ENCODE results near the gene YIF1B. TPM values are rescaled to one million over a fixed set of nuclear protein-coding genes. Genes with fewer than 3 reads are reported as not detected.

YIF1B gene
- total RNA-seq, 2 experiments from 2014 or later, result 75.6 to 79.0 TPM

- POLR2A ChIA-PET, result interaction anchor here (1.4 kb wide), 1 partner anchor 10 kb away, joined by 4 read pairs; the partner anchor contains the start of gene KCNK6
- no peak overlapping the region for H3K4me3 Mint-ChIP-seq
- DNase-seq (no peak), ATAC-seq (no peak)
- H3K9me3 Mint-ChIP-seq, result no peaks in the 10 kb centered on the region
- H3K27me3 Mint-ChIP-seq, result no peaks in the 10 kb centered on the region
- CTCF ChIA-PET, result interaction anchor here (0.8 kb wide), 1 partner anchor 44 kb away, joined by 3 read pairs; no protein-coding TSS in a partner anchor
- peaks cover 10% of the 10 kb centered on the region for H3K36me3 Mint-ChIP-seq (ENCODE audit: low read depth)
- H3K4me1 Mint-ChIP-seq (ENCODE audit: low read depth), result peaks cover 14% of the 10 kb centered on the region
- no peak overlapping the region for H3K27ac Mint-ChIP-seq
- intact Hi-C loops (cut with micrococcal nuclease), result loop anchor here (10.0 kb wide), 1 partner anchor 45 kb away; the partner anchor contains the start of gene SPINT2
- TF ChIP-seq CTCF (IDR thresholded peaks at IDR 0.05), result no peak
Observed at GRCh38 chr19:38309615-38310278, 6.0 kb downstream of the YIF1B start.

- TF ChIP-seq CTCF (IDR thresholded peaks at IDR 0.05), result no peak
- ATAC-seq (no peak), DNase-seq (no peak)
- Mint-ChIP-seq H3K4me3 (no peak overlapping the region), H3K4me1 (ENCODE audit: low read depth) (peaks cover 11% of the 10 kb centered on the region), H3K27ac (no peak overlapping the region), H3K27me3 (no peaks in the 10 kb centered on the region), H3K9me3 (no peaks in the 10 kb centered on the region), H3K36me3 (ENCODE audit: low read depth) (peaks cover 10% of the 10 kb centered on the region)
- POLR2A ChIA-PET, result no interaction called here
- intact Hi-C loops (cut with micrococcal nuclease), result no loop called here
- CTCF ChIA-PET, result no interaction called here
Observed at GRCh38 chr19:38308926-38309614, 6.7 kb downstream of the YIF1B start.

GRCh38 chr19:38308006-38308766, 7.6 kb downstream of the YIF1B start:
- H3K9me3 Mint-ChIP-seq, result no peaks in the 10 kb centered on the region
- peaks cover 8% of the 10 kb centered on the region for H3K4me1 Mint-ChIP-seq (ENCODE audit: low read depth)
- TF ChIP-seq CTCF (IDR thresholded peaks at IDR 0.05), result no peak
- no peaks in the 10 kb centered on the region for H3K27me3 Mint-ChIP-seq
- CTCF ChIA-PET, result no interaction called here
- ATAC-seq, result no peak
- H3K36me3 Mint-ChIP-seq (ENCODE audit: low read depth), result peaks cover 10% of the 10 kb centered on the region
- intact Hi-C loops (cut with micrococcal nuclease), result no loop called here
- DNase-seq, result no peak
- H3K27ac Mint-ChIP-seq, result no peak overlapping the region
- POLR2A ChIA-PET, result no interaction called here
- no peak overlapping the region for H3K4me3 Mint-ChIP-seq

- no peak for TF ChIP-seq CTCF (IDR thresholded peaks at IDR 0.05)
- Mint-ChIP-seq H3K4me3 (no peak overlapping the region), H3K36me3 (ENCODE audit: low read depth) (peaks cover 10% of the 10 kb centered on the region), H3K27me3 (no peaks in the 10 kb centered on the region), H3K27ac (no peak overlapping the region), H3K9me3 (no peaks in the 10 kb centered on the region), H3K4me1 (ENCODE audit: low read depth) (peaks cover 7% of the 10 kb centered on the region)
- POLR2A ChIA-PET, result no interaction called here
- CTCF ChIA-PET, result no interaction called here
- ATAC-seq, result no peak
- no peak for DNase-seq
- intact Hi-C loops (cut with micrococcal nuclease), result no loop called here
Observed at GRCh38 chr19:38307597-38307996, 8.2 kb downstream of the YIF1B start.

- peaks cover 4% of the 10 kb centered on the region for H3K4me1 Mint-ChIP-seq (ENCODE audit: low read depth)
- CTCF ChIA-PET, result no interaction called here
- no peak for TF ChIP-seq CTCF (IDR thresholded peaks at IDR 0.05)
- no peaks in the 10 kb centered on the region for H3K27me3 Mint-ChIP-seq
- POLR2A ChIA-PET, result no interaction called here
- H3K27ac Mint-ChIP-seq, result no peak overlapping the region
- no peak for DNase-seq
- no peaks in the 10 kb centered on the region for H3K9me3 Mint-ChIP-seq
- no peak overlapping the region for H3K4me3 Mint-ChIP-seq
- intact Hi-C loops (cut with micrococcal nuclease), result no loop called here
- ATAC-seq, result no peak
- peaks cover 10% of the 10 kb centered on the region for H3K36me3 Mint-ChIP-seq (ENCODE audit: low read depth)
Observed at GRCh38 chr19:38307076-38307475, 8.7 kb downstream of the YIF1B start.

Data from activated CD8-positive, alpha-beta T cell treated with anti-CD3 and anti-CD28 coated beads for 36 hours (primary cell).